ENCODE data around the gene RESF1.

DNA sequence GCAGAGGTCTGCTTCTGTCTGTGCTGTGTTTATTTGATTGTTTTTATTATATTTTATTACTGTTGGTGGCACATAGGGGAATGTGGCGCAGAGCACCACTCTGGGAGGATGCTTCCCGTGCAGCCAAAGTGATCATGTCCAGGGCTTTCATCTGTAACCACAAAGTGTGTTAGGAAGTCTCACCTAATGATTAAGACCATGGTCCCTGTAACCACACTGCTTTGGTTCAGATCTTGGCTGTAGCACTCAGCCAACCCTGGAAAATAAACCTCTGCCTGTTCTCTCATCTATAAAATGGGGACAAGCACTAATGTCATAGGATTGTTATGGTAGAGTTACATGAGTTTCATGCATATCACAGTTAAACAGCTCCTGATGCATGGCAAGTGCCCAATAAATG lies 1.9 kb downstream of the RESF1 start:
- TF ChIP-seq, protein P1, sequence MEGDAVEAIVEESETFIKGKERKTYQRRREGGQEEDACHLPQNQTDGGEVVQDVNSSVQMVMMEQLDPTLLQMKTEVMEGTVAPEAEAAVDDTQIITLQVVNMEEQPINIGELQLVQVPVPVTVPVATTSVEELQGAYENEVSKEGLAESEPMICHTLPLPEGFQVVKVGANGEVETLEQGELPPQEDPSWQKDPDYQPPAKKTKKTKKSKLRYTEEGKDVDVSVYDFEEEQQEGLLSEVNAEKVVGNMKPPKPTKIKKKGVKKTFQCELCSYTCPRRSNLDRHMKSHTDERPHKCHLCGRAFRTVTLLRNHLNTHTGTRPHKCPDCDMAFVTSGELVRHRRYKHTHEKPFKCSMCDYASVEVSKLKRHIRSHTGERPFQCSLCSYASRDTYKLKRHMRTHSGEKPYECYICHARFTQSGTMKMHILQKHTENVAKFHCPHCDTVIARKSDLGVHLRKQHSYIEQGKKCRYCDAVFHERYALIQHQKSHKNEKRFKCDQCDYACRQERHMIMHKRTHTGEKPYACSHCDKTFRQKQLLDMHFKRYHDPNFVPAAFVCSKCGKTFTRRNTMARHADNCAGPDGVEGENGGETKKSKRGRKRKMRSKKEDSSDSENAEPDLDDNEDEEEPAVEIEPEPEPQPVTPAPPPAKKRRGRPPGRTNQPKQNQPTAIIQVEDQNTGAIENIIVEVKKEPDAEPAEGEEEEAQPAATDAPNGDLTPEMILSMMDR (conservative IDR thresholded peaks at IDR 0.05; ENCODE audit: low read depth in 2 of 2) = no peak
- TF ChIP-seq EZH2 (IDR thresholded peaks at IDR 0.05; ENCODE audit: low read depth, unreplicated experiment) = no peak
- TF ChIP-seq STAT1 (IDR thresholded peaks at IDR 0.05; ENCODE audit: unreplicated experiment) = no peak
- TF ChIP-seq, protein P2, sequence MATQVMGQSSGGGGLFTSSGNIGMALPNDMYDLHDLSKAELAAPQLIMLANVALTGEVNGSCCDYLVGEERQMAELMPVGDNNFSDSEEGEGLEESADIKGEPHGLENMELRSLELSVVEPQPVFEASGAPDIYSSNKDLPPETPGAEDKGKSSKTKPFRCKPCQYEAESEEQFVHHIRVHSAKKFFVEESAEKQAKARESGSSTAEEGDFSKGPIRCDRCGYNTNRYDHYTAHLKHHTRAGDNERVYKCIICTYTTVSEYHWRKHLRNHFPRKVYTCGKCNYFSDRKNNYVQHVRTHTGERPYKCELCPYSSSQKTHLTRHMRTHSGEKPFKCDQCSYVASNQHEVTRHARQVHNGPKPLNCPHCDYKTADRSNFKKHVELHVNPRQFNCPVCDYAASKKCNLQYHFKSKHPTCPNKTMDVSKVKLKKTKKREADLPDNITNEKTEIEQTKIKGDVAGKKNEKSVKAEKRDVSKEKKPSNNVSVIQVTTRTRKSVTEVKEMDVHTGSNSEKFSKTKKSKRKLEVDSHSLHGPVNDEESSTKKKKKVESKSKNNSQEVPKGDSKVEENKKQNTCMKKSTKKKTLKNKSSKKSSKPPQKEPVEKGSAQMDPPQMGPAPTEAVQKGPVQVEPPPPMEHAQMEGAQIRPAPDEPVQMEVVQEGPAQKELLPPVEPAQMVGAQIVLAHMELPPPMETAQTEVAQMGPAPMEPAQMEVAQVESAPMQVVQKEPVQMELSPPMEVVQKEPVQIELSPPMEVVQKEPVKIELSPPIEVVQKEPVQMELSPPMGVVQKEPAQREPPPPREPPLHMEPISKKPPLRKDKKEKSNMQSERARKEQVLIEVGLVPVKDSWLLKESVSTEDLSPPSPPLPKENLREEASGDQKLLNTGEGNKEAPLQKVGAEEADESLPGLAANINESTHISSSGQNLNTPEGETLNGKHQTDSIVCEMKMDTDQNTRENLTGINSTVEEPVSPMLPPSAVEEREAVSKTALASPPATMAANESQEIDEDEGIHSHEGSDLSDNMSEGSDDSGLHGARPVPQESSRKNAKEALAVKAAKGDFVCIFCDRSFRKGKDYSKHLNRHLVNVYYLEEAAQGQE (IDR thresholded peaks at IDR 0.05; ENCODE audit: unreplicated experiment) = no peak
- no peak for TF ChIP-seq POLR2AphosphoS5 (IDR thresholded peaks at IDR 0.05; ENCODE audit: low read depth)
- TF ChIP-seq, protein P3, sequence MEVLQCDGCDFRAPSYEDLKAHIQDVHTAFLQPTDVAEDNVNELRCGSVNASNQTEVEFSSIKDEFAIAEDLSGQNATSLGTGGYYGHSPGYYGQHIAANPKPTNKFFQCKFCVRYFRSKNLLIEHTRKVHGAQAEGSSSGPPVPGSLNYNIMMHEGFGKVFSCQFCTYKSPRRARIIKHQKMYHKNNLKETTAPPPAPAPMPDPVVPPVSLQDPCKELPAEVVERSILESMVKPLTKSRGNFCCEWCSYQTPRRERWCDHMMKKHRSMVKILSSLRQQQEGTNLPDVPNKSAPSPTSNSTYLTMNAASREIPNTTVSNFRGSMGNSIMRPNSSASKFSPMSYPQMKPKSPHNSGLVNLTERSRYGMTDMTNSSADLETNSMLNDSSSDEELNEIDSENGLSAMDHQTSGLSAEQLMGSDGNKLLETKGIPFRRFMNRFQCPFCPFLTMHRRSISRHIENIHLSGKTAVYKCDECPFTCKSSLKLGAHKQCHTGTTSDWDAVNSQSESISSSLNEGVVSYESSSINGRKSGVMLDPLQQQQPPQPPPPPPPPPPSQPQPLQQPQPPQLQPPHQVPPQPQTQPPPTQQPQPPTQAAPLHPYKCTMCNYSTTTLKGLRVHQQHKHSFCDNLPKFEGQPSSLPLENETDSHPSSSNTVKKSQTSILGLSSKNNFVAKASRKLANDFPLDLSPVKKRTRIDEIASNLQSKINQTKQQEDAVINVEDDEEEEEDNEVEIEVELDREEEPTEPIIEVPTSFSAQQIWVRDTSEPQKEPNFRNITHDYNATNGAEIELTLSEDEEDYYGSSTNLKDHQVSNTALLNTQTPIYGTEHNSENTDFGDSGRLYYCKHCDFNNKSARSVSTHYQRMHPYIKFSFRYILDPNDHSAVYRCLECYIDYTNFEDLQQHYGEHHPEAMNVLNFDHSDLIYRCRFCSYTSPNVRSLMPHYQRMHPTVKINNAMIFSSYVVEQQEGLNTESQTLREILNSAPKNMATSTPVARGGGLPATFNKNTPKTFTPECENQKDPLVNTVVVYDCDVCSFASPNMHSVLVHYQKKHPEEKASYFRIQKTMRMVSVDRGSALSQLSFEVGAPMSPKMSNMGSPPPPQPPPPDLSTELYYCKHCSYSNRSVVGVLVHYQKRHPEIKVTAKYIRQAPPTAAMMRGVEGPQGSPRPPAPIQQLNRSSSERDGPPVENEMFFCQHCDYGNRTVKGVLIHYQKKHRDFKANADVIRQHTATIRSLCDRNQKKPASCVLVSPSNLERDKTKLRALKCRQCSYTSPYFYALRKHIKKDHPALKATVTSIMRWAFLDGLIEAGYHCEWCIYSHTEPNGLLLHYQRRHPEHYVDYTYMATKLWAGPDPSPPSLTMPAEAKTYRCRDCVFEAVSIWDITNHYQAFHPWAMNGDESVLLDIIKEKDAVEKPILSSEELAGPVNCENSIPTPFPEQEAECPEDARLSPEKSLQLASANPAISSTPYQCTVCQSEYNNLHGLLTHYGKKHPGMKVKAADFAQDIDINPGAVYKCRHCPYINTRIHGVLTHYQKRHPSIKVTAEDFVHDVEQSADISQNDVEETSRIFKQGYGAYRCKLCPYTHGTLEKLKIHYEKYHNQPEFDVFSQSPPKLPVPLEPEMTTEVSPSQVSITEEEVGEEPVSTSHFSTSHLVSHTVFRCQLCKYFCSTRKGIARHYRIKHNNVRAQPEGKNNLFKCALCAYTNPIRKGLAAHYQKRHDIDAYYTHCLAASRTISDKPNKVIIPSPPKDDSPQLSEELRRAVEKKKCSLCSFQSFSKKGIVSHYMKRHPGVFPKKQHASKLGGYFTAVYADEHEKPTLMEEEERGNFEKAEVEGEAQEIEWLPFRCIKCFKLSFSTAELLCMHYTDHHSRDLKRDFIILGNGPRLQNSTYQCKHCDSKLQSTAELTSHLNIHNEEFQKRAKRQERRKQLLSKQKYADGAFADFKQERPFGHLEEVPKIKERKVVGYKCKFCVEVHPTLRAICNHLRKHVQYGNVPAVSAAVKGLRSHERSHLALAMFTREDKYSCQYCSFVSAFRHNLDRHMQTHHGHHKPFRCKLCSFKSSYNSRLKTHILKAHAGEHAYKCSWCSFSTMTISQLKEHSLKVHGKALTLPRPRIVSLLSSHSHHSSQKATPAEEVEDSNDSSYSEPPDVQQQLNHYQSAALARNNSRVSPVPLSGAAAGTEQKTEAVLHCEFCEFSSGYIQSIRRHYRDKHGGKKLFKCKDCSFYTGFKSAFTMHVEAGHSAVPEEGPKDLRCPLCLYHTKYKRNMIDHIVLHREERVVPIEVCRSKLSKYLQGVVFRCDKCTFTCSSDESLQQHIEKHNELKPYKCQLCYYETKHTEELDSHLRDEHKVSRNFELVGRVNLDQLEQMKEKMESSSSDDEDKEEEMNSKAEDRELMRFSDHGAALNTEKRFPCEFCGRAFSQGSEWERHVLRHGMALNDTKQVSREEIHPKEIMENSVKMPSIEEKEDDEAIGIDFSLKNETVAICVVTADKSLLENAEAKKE (CRISPR knock-in tag; IDR thresholded peaks at IDR 0.05) = no peak
- no peak for TF ChIP-seq CREB1 (CRISPR knock-in tag; IDR thresholded peaks at IDR 0.05; ENCODE audit: low read depth)
- TF ChIP-seq, protein P4, sequence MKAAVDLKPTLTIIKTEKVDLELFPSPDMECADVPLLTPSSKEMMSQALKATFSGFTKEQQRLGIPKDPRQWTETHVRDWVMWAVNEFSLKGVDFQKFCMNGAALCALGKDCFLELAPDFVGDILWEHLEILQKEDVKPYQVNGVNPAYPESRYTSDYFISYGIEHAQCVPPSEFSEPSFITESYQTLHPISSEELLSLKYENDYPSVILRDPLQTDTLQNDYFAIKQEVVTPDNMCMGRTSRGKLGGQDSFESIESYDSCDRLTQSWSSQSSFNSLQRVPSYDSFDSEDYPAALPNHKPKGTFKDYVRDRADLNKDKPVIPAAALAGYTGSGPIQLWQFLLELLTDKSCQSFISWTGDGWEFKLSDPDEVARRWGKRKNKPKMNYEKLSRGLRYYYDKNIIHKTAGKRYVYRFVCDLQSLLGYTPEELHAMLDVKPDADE (IDR thresholded peaks at IDR 0.05) = no peak
- no peak for TF ChIP-seq JUNB (IDR thresholded peaks at IDR 0.05; ENCODE audit: unreplicated experiment)
- no peak for TF ChIP-seq ZNF331 (CRISPR knock-in tag; IDR thresholded peaks at IDR 0.05; ENCODE audit: low read depth)
- TF ChIP-seq EZH2phosphoT487 (IDR thresholded peaks at IDR 0.05; ENCODE audit: unreplicated experiment) = no peak
- TF ChIP-seq ZNF114 (CRISPR knock-in tag; IDR thresholded peaks at IDR 0.05) = no peak

All from GM23338 (cell line).